Stimulated activated CD4-positive, alpha-beta T cell treated with anti-CD3 and anti-CD28 coated beads, Interleukin-2, amount 100 ng/mL, for 4 hours (primary cell): Measurements from ENCODE around the gene TCEANC2.
"Not testable (repeated sequence)": the region's sequence is repeated elsewhere in the genome, so short reads cannot be mapped to it uniquely, and the experiment has no call there.

Experiments used
- DNase-seq: peaks from one replicate; pipeline ENCODE4 v3.0.0-alpha.2; 2020; ENCODE audit warnings: low read depth

The TCEANC2 gene

GRCh38 chr1:54027848-54028247, 25.6 kb upstream of the TCEANC2 start:
- DNase-seq, result no peak

GRCh38 chr1:54028306-54029251, 24.8 kb upstream of the TCEANC2 start:
- DNase-seq, result no peak

- DNase-seq, result no peak
These were observed 15.9 kb upstream of the TCEANC2 start for GRCh38 chr1:54037476-54037875.

GRCh38 chr1:54041806-54042205, 11.6 kb upstream of the TCEANC2 start:
- no peak for DNase-seq

- no peak for DNase-seq
These were observed 7.9 kb upstream of the TCEANC2 start for GRCh38 chr1:54045496-54045895.

GRCh38 chr1:54046671-54047383, 6.6 kb upstream of the TCEANC2 start:
- no peak for DNase-seq

- no peak for DNase-seq
These were observed 5.8 kb upstream of the TCEANC2 start for GRCh38 chr1:54047384-54048305.

- DNase-seq, result not testable (repeated sequence)
These were observed 3.0 kb upstream of the TCEANC2 start for GRCh38 chr1:54050435-54050834.

GRCh38 chr1:54051933-54052430, 1.4 kb upstream of the TCEANC2 start:
- no peak for DNase-seq

- DNase-seq, result no peak
These were observed 926 bp upstream of the TCEANC2 start for GRCh38 chr1:54052431-54052933.

GRCh38 chr1:54053745-54054437, 483 bp downstream of the TCEANC2 start:
- no peak for DNase-seq

GRCh38 chr1:54054438-54054749, 986 bp downstream of the TCEANC2 start:
- DNase-seq, result no peak

GRCh38 chr1:54064299-54064698, 10.9 kb downstream of the TCEANC2 start:
- DNase-seq, result no peak

GRCh38 chr1:54069791-54070170, 16.4 kb downstream of the TCEANC2 start:
- DNase-seq, result no peak

GRCh38 chr1:54070171-54070837, 16.9 kb downstream of the TCEANC2 start:
- no peak for DNase-seq

- no peak for DNase-seq
These were observed 24.0 kb downstream of the TCEANC2 start for GRCh38 chr1:54077359-54077758.

GRCh38 chr1:54080598-54081049, 27.2 kb downstream of the TCEANC2 start:
- no peak for DNase-seq

GRCh38 chr1:54081306-54082270, 28.2 kb downstream of the TCEANC2 start:
- DNase-seq, result peak; percentile 29

GRCh38 chr1:54084794-54085193, 31.4 kb downstream of the TCEANC2 start:
- no peak for DNase-seq
